Neural crest cell (in vitro differentiated cells): ENCODE data around the gene SCN4B. TPM values are rescaled to one million over a fixed set of nuclear protein-coding genes. Genes with fewer than 3 reads are reported as not detected.

ENCODE experiments used
- DNase-seq: peaks from one replicate; pipeline ENCODE4 v3.0.0; 2021; ENCODE audit warnings: low read depth, mixed read lengths, low spot score
- H3K27ac Mint-ChIP-seq: one replicate; pipeline ENCODE4 v1.8.0; 2021; ENCODE audit warnings: mild to moderate bottlenecking, mixed read lengths; ENCODE audit not compliant: unreplicated experiment
- H3K27me3 Mint-ChIP-seq: 2 replicates; pipeline ENCODE4 v1.8.0; 2021; ENCODE audit warnings: low read depth, mild to moderate bottlenecking, mixed read lengths
- H3K36me3 Mint-ChIP-seq: 2 replicates; pipeline ENCODE4 v1.8.0; 2021; ENCODE audit warnings: low read depth, mild to moderate bottlenecking, mixed read lengths
- H3K4me1 Mint-ChIP-seq: 2 replicates; pipeline ENCODE4 v1.8.0; 2021; ENCODE audit warnings: mixed read lengths
- H3K4me3 Mint-ChIP-seq: one replicate; pipeline ENCODE4 v1.8.0; 2021; ENCODE audit warnings: mild to moderate bottlenecking, mixed read lengths
- H3K9me3 Mint-ChIP-seq: 2 replicates; pipeline ENCODE4 v1.8.0; 2021; ENCODE audit warnings: mixed read lengths
- total RNA-seq: library from RNA; stranded (reverse); gene quantifications from 2 replicates; pipeline ENCODE4 v1.2.1, GENCODE V29; 2021
- TF ChIP-seq, protein P1 (sequence below): fragments of 200-600 bp; sonication (generic); conservative IDR thresholded peaks from 2 replicates; pipeline ENCODE4 v1.5.0; 2021; ENCODE audit warnings: antibody characterized with exemption, mild to moderate bottlenecking

SCN4B gene
- total RNA-seq, 1 donor from 2014 or later, result 2.0 TPM

DNA sequence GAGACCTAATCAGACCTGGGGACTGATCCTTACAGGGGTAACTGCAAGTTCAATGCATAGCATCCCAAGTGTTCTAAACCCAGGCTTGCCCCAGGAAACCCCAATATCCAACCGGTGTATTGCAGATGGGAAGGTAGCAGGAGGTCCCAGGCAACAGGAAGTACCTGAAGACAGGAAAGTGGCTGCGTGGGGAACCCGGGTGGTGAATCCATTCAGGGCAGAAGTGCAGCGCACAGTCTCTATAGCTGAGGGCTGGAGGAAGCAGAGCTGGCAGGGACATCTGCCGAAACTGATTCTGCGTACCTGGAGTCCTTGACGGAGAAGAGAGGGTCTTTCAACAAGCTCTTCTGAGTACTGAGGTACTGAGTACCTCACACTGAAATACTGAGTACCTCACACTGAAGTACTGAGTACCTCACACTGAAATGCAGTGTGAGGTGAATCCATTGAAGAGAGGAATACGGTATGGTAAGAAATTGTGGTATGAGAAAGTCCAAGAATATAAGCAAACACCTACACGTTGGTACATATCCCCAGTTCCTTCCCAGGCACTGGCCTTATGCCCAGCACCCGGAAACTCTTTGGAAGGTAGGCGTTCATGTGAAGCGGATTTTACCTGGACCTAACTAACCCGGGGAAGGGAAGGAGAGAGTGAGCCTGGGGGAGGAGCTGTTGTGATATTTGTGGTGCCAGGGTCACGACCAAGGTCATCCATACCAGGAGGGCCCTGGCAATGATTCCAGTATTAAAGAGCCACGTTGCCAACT, 20.1 kb downstream of the SCN4B start:
- DNase-seq, result no peak
- TF ChIP-seq, protein P1, sequence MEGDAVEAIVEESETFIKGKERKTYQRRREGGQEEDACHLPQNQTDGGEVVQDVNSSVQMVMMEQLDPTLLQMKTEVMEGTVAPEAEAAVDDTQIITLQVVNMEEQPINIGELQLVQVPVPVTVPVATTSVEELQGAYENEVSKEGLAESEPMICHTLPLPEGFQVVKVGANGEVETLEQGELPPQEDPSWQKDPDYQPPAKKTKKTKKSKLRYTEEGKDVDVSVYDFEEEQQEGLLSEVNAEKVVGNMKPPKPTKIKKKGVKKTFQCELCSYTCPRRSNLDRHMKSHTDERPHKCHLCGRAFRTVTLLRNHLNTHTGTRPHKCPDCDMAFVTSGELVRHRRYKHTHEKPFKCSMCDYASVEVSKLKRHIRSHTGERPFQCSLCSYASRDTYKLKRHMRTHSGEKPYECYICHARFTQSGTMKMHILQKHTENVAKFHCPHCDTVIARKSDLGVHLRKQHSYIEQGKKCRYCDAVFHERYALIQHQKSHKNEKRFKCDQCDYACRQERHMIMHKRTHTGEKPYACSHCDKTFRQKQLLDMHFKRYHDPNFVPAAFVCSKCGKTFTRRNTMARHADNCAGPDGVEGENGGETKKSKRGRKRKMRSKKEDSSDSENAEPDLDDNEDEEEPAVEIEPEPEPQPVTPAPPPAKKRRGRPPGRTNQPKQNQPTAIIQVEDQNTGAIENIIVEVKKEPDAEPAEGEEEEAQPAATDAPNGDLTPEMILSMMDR, result no peak
- no peaks in the 10 kb centered on the region for H3K4me1 Mint-ChIP-seq
- H3K27ac Mint-ChIP-seq, result no peak overlapping the region
- no peaks in the 10 kb centered on the region for H3K36me3 Mint-ChIP-seq
- H3K27me3 Mint-ChIP-seq, result peaks cover 8% of the 10 kb centered on the region
- no peaks in the 10 kb centered on the region for H3K9me3 Mint-ChIP-seq
- no peak overlapping the region for H3K4me3 Mint-ChIP-seq

DNA sequence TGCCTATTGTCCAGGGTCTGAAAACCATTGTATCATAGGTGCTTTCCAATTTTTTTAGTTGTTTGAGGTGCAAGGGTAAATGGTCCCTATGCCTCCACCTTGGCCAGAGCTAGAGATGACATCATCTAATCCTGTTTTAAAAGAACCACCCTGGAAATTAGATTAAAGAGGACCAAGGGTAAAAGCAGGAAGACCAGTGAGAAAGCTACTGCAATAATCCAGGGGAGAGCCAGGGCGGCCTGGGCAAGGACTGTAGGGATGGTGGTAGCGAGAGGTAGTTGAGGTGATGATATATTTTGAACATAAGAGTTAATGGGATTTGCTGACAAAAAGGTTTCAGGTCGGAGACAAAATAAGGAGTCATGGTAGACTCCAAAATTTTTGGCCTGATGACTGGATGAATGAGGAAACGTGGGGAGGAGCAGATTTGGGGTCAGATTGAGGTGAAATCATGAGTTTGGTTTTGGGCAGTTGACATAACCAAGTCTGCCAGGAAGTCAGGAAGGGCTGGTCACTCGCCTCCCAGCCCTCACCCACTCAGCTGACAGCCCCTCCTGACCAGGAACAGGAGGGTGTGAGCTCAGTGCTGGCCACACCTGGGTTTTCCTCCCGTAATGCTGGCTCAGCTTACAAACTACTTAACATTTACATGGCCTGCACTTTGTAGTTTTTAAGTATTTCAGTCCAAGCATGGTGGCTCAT, 23.0 kb downstream of the SCN4B start:
- no peak for DNase-seq
- H3K4me1 Mint-ChIP-seq, result no peaks in the 10 kb centered on the region
- no peaks in the 10 kb centered on the region for H3K9me3 Mint-ChIP-seq
- no peaks in the 10 kb centered on the region for H3K36me3 Mint-ChIP-seq
- H3K27ac Mint-ChIP-seq, result no peak overlapping the region
- H3K4me3 Mint-ChIP-seq, result no peak overlapping the region
- TF ChIP-seq, protein P1, result no peak
- peaks cover 4% of the 10 kb centered on the region for H3K27me3 Mint-ChIP-seq

- TF ChIP-seq, protein P1, result no peak
- Mint-ChIP-seq H3K9me3 (no peaks in the 10 kb centered on the region), H3K27me3 (no peaks in the 10 kb centered on the region), H3K36me3 (no peaks in the 10 kb centered on the region), H3K4me3 (no peak overlapping the region), H3K4me1 (no peaks in the 10 kb centered on the region), H3K27ac (no peak overlapping the region)
- DNase-seq, result no peak
Measured at GRCh38 chr11:118128721-118129470, 23.7 kb downstream of the SCN4B start.

DNA sequence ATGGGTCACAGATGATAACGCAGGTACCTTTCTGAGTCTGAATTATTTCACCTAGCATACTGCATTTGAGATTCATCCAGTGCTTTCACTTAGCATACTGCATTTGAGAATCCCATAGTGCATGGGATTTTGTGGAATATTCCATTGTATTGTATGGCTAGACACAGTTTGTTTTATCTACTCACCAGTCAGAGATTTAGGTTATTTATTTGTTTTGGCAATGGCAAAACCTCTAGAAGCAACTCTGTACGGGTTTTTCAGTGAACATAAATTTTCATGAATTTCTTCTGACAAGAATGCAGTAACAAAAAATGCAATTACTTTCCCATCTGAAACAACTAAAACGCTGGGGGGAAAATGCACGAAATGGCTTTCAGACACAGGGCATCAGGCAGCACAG, 24.3 kb downstream of the SCN4B start:
- H3K27me3 Mint-ChIP-seq, result no peaks in the 10 kb centered on the region
- no peak overlapping the region for H3K4me3 Mint-ChIP-seq
- DNase-seq, result no peak
- TF ChIP-seq, protein P1, result no peak
- no peaks in the 10 kb centered on the region for H3K36me3 Mint-ChIP-seq
- H3K27ac Mint-ChIP-seq, result no peak overlapping the region
- H3K9me3 Mint-ChIP-seq, result no peaks in the 10 kb centered on the region
- H3K4me1 Mint-ChIP-seq, result no peaks in the 10 kb centered on the region

GRCh38 chr11:118126082-118126838, 26.4 kb downstream of the SCN4B start:
- TF ChIP-seq, protein P1, result no peak
- H3K4me3 Mint-ChIP-seq, result no peak overlapping the region
- no peaks in the 10 kb centered on the region for H3K36me3 Mint-ChIP-seq
- H3K27me3 Mint-ChIP-seq, result no peaks in the 10 kb centered on the region
- H3K4me1 Mint-ChIP-seq, result no peaks in the 10 kb centered on the region
- no peak overlapping the region for H3K27ac Mint-ChIP-seq
- H3K9me3 Mint-ChIP-seq, result no peaks in the 10 kb centered on the region
- no peak for DNase-seq
